GM19372 (cell line): ENCODE data around the gene TMEM59L.
A peak's percentile ranks its signal among the peaks of the same experiment; 100 is the strongest.
"Not testable (repeated sequence)": the region's sequence is repeated elsewhere in the genome, so short reads cannot be mapped to it uniquely, and the experiment has no call there.

Experiments
- ATAC-seq: cut with Tn5 transposase; IDR thresholded peaks from one replicate; pipeline ENCODE4 v1.9.1; 2021; ENCODE audit warnings: mild to moderate bottlenecking, low read depth, moderate library complexity; ENCODE audit not compliant: unreplicated experiment

Gene TMEM59L

GRCh38 chr19:18593367-18594095 is 19.1 kb upstream of the TMEM59L start:
- no peak for ATAC-seq

DNA sequence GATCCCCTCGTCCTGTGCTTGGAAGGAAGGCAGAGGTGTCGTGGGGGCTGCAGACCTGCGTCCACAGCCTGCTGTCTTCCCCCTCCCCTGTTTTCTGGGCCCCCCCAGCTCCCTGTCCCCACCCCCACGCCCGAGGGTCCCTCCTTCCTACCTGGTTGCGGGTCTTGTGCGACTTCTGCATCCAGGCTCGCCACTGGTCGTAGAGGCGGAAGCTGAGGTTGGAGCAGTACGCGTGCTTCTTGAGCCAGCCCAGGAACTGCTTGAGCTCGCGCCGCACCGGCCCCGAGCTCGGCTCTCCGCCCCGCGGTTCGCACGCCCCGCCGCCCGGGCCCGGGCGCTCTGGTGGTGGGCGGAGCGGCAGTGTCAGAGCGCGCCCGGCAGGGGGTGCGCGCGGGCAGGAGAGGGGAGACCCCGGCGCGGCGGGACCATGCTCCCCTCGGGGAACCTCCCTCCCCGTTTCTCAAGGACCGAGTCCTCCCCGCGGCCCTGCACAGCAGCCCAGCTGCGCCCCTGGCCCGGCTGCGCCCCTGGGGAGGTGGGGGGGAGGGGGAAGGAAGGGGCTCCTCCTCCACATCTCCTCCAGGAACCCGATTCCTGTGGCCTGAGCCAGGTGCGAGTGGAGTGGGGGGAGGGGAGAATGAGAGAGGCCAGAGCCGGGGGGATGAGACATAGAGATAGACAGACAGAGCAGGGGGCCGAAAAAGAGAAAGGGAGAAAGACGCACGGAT is 18.4 kb upstream of the TMEM59L start:
- ATAC-seq, result peak; percentile 76

GRCh38 chr19:18594824-18595373 is 17.8 kb upstream of the TMEM59L start:
- ATAC-seq, result no peak

DNA sequence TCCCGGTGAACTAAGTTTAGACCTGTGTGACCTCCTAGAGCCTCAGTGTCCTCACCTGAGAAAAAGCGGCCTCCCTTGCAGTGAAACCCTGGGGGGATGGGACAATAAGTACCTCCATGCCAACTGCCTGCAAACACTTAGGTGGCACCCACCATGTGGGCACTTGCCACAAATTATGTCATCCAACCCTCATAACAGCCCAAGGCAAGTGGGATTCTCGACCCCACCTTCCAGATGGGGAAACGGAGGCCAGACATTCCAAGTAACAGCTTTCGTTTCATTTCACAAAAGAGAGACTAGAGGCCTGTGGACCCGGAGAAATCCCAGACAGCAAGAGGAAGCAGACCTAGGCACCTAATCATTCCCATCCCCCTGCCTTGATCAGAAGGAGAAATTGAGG is 17.2 kb upstream of the TMEM59L start:
- no peak for ATAC-seq

DNA sequence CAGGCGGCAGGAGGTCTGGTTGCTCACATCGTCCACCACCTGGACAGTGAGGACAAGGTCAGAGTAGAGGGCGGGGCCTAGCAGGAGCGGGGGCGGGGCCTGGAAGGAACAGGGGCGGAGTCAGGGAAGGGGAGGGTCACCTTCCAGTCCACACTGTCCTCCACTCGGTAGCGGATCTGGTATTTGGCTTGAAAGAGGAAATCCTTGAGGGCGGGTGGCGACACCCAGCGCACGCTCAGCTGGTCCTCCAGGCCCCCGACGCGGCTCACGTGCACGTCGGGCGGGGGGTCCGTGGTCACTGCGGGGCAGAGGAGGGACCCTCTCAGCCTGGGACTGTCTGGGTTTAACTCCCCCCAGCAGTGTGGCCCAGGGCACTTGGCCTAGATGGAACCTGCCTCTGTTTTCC is 15.9 kb upstream of the TMEM59L start:
- no peak for ATAC-seq

DNA sequence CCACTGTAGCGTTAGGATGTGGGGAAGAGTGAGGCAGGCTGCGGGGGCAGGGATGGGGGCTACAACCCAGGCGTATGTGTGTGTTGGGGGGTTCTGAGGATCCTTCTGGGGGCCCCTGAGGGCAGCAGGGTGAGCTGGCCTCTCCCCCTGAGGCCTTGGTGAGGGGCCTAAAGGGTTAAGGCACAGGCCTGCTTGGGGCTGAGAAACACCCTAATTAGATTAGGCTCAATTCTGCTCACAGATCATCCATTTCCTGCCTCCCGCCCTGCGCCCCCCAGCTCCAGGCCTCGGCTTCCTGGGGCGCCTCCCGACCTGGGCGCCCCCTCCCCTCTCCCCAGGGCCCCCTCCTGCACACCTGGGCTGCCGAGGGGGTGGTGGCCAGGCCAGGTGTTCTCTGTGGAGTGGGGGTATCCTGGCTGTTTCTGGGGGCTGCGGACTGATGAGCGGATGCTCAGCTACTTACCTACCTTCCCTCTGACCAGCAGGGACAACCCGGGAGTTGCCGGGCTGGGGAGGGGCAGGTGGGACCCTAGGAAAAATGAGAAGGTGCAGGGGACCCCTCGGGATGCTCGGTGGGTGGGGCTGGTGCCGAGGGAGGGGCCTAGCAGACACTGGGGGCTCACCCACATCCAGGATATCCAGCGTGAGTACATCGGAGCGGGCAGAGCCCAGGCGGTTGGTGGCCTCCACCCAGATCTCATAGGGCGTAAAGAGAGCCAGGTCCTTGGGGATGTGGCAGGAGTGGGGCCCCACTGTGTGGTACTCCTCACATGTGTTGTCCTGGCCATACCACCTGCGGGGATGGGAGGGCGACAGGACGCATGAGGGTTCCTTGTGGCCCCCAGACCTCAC is 14.6 kb upstream of the TMEM59L start:
- no peak for ATAC-seq

GRCh38 chr19:18599485-18599884 is 13.2 kb upstream of the TMEM59L start:
- ATAC-seq, result no peak

- not testable (repeated sequence) for ATAC-seq
Measured at GRCh38 chr19:18600692-18601397, 11.8 kb upstream of the TMEM59L start.

DNA sequence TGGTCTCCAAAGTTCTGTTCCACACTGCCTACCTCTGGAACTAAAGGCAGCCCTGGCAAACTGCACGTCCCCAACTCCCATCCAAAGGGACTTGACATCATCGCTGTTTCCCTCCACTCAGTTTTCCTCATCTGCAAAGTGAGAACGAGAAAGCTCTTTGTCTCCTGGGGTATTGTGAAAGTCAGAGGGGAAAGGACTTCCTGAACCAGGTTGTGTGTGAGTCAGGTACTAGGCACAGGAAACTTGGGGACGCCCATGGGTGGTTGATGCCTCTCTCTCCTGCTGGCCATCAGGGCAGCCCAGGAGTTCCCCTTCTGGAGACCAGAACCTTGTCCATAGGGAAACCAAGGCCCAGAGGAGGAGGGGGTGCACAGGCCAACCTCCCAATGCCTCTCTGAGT is 10.8 kb upstream of the TMEM59L start:
- ATAC-seq, result no peak

DNA sequence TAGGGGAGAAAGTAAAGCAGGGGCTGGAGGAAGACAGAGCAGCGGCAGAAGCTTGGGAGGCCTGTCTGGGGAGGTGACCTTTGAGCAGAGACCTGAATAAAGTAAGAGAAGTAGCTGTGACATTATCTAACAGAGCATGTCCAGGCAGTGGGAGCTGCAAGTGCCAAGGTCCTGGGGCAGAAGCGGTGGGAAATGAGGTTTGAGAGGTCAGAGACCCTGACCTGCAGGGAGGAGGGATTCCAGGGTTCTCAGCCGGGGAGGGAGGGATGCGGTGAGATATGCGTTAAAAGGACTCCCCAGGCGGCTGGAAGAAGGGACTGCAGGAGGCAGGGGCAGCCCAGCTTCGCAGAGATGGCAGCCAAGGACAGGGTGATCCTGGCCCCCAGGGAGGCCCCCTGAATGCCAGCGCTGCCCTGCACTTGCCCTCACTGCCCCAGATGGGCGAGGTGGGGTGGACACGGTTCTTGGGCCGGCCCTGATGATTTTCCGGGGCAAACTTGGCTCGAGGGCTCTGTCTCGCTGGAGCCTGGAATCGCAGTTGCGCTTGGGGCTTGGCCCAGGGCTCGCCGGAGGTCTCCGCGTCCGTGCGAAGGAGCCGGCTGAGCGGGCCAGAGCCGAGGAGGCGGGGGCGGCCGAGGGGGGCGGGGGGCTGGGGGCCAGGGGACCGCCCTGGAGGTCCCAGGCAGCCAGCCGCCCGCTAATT is 9.3 kb upstream of the TMEM59L start:
- no peak for ATAC-seq

DNA sequence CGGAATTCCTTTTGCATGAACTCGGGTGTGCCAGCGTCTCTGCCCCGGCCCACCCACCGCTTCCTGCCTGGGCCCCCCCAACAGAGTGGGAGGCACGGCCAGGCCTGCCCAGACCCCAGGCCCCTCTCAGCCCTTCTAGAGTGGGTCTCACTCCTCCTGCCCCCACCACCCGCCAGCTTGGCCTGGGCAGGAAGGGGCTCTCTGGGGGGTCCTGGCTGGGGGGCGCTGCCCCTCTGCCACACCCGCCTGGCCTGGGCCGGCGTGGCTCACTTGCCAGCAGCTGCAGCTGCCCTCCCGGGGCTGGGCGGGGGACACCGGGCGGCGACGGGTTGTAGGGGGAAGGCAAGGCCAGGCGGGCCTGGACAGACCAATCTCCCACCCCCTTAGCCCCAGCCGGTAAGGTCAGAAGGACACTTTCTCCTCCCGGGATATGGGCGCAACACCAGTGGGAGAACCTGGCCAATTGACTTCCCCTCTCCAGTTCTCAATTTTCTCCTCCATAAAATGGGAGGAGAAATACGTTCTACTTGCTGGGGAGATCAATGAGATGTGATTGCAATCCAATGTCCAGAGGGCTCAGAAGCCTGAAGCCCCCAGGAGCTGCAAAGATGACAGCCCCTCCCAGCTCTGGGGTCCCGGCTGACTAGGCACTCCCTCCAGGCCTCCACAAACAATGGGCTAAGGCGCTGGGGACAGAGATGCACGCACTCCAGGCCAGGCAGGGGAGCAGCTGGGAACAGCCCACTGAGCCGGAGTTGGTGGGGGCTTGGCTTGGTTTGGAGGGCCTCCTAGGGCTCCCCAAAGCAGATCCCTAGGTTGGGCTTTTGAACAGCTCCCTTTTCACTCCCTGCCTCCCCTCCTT is 8.5 kb upstream of the TMEM59L start:
- no peak for ATAC-seq

DNA sequence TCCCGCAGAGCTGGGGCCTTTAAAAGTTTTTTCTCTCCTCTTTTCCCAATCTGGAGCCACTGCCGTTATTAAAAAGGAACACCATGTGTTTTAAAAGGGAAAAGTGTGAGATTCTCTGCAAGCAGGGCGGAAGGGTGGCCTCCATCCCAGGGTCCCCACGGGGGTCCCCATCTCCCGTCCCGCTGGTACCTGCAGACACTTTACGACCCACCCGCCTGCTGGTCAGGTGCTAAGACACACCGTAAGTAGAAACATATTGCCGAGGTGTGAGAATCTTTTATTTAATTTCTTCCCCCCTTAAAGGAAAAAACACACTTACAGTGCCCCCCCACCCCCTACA is 7.9 kb upstream of the TMEM59L start:
- ATAC-seq, result no peak

- no peak for ATAC-seq
Measured at GRCh38 chr19:18605196-18605545, 7.5 kb upstream of the TMEM59L start.

- ATAC-seq, result no peak
Measured at GRCh38 chr19:18605546-18606280, 7.0 kb upstream of the TMEM59L start.

DNA sequence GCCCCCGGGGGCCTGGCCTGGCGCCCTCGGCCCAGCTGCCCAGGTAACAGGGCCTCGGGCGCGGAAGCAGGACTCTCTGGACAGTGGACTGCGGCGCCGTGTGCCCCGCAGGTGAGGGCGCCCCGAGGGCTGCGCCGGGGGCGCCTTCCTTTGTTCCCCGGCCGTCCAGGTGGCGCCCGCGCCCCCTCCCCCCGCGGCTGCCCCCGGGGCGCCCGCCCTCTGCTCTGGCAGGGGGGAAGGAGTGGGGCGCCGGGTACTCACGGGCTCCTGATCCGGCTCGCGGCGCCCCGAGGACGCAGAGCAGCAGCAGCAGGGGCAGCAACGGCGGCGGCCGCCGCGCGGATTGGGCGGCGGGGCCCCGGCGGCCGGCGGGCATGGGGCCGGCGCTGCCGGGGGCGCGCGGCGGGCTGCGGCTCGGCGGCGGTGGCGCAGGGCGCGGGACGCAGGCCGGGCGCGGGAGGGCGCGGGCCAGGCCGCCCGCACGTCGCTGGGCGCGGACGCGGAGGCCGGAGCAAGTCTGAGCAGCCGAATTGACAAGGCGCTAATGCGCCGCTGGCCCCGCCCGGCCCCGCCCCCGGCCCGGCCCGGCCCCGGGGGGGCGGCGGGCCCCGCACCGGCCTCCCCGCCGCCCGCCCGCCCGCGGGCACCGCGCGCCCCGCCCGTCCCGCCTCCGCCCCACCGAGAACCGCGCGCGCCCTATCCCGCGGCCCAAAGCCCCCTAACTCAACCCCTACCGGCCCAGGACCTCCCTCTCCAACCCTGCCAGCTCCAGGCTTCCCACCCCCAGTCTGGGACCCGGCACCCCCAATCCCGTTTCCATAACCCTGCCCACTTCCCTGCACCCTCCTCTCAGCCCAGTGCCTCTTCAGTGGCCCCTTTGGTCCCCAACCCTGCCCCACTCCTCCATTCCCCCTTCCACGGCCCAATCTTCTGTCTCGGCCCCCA is 6.1 kb upstream of the TMEM59L start, which contains the start of gene CRLF1:
Gene CRLF1 (minus strand): TSS at position 519 of the 945 bp plus-strand sequence. CDS start 143 bp downstream, at position 376.
- no peak for ATAC-seq

DNA sequence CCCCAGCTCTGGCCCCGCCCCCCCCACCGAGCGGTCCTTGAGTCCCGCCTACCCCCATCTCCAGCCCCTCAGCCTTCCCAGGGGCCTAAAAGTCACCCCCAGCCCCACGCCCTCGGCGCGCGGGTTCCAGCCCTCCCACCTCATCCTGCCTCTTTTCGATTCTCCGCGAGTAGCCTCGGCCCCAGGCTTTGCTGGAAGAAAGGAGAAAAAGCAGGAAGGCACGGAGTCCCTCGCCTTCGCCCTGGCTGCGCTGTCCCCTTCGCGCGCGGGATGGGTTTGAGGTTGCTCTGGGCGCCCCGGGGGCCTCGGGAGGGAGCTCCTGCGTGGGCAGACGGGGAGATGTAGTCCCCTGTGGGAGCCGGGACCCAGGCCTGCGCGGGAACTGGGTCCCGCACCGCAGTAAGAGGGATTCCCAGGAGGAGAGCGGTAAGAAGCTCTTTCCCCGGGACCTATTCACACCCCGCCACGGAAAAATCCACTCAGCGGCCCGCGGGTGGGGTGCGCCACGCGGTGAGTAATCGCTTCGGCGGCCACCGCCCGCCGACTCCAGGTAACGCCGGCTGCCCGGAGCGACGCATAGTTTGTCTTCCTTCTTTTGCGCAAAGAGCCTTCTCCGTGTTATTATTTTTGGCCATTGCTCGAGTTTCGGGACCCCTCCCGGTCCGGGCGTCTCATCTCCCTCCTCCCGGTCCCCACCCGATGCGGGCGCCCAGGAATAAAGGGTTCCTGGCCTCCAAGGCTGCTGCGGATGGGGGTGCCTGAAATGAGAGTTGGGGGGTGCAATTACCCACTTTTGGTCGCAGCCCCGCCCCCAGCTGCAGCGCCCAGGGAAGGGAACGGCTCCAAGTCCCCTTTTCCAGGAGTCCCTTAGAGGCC is 5.2 kb upstream of the TMEM59L start:
- ATAC-seq, result no peak
